Activated B cell treated with CpG ODN at 0.5 μM for 24 hours (primary cell): Measurements from ENCODE around the gene RGS7. TPM values are rescaled to one million over a fixed set of nuclear protein-coding genes. Genes with fewer than 3 reads are reported as not detected.

Experiments
- ATAC-seq: fragments of 200-7000 bp; cut with Tn5 transposase; one replicate; pipeline ENCODE4 v1.10.0; 2021; ENCODE audit warnings: low read depth, mild to moderate bottlenecking, moderate library complexity
- CTCF ChIA-PET: fragments of 350-600 bp; sonication (Branson Sonifier 250); formaldehyde crosslinking; loops from one replicate; lab custom pipeline; 2021; ENCODE audit warnings: antibody characterized with exemption; lab: Charles Lee
- POLR2A ChIA-PET: fragments of 350-600 bp; sonication (Branson Sonifier 250); formaldehyde crosslinking; loops from one replicate; lab custom pipeline; 2021; ENCODE audit warnings: antibody characterized with exemption; lab: Charles Lee
- DNase-seq: peaks from one replicate; pipeline ENCODE4 v3.0.0; 2022
- H3K27ac Mint-ChIP-seq: one replicate; pipeline ENCODE4 v1.8.0; 2020; ENCODE audit warnings: mixed read lengths
- H3K27me3 Mint-ChIP-seq: one replicate; pipeline ENCODE4 v1.8.0; 2021; ENCODE audit warnings: mixed read lengths
- H3K36me3 Mint-ChIP-seq: one replicate; pipeline ENCODE4 v1.8.0; 2021; ENCODE audit warnings: low read depth, mixed read lengths
- H3K4me1 Mint-ChIP-seq: one replicate; pipeline ENCODE4 v1.8.0; 2021; ENCODE audit warnings: mixed read lengths
- H3K4me3 Mint-ChIP-seq: one replicate; pipeline ENCODE4 v1.8.0; 2020; ENCODE audit warnings: mild to moderate bottlenecking, mixed read lengths
- H3K9me3 Mint-ChIP-seq: one replicate; pipeline ENCODE4 v1.8.0; 2020; ENCODE audit warnings: mixed read lengths
- intact Hi-C: fragments of 100-400 bp; cut with micrococcal nuclease; formaldehyde crosslinking; loops from one replicate; pipeline ENCODE4 v1.15.1; 2024
- total RNA-seq: library from RNA; stranded (reverse); gene quantifications from 2 replicates; pipeline ENCODE4 v1.2.3, GENCODE V29; 2022
- TF ChIP-seq, protein P1 (sequence below): fragments of 200-600 bp; IDR thresholded peaks from one replicate; pipeline ENCODE4 v1.8.0; 2022; ENCODE audit warnings: antibody characterized with exemption, mild to moderate bottlenecking

The RGS7 gene
- total RNA-seq, 1 donor from 2014 or later = 0.49 TPM

DNA sequence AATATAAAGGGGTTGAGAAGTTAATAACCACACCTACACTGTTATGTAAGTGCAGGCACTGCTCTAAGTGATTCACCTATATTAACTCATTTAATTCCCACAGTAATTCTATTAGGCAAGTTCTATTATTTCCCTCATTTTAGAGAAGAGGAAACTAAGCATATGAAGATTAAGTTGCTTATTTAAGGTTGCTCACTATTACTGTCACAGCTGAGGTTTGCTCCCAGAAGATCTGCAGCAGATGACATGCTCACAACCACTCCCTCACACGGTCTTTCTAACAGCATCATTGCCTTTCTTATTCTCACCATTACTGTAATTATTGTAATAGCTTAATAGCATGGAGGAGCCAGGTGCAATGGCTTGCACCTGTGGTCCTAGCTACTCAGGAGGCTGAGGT, 548.6 kb downstream of the RGS7 start:
- TF ChIP-seq, protein P1, sequence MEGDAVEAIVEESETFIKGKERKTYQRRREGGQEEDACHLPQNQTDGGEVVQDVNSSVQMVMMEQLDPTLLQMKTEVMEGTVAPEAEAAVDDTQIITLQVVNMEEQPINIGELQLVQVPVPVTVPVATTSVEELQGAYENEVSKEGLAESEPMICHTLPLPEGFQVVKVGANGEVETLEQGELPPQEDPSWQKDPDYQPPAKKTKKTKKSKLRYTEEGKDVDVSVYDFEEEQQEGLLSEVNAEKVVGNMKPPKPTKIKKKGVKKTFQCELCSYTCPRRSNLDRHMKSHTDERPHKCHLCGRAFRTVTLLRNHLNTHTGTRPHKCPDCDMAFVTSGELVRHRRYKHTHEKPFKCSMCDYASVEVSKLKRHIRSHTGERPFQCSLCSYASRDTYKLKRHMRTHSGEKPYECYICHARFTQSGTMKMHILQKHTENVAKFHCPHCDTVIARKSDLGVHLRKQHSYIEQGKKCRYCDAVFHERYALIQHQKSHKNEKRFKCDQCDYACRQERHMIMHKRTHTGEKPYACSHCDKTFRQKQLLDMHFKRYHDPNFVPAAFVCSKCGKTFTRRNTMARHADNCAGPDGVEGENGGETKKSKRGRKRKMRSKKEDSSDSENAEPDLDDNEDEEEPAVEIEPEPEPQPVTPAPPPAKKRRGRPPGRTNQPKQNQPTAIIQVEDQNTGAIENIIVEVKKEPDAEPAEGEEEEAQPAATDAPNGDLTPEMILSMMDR = no peak
- CTCF ChIA-PET = no interaction called here
- no peak for ATAC-seq

DNA sequence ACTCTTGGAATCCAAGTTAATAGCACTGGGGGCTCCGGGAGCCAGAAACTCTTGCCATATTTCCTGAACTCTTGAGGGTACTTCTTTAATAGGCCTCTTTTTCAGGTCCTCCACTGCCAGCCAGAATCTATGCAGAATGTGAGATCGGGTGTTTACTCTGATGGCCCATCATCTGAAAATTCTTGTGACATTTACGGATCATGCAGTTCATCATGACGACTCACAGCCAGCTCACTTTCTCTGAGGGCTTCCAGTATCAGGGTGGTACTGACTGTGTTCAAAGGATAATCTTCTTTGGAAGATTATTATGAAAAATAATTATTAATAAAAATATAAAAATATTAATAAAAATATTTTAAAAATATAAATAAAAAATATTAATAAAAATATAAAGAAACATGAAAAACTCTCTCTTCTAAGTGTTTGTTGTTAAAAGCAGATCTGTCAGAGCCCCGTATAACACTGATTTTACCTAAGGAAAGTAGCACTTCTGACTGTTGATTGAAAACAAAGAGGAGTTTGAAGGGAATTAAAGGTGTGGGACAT, 550.7 kb downstream of the RGS7 start:
- Mint-ChIP-seq H3K4me1 (no peaks in the 10 kb centered on the region), H3K27ac (no peak overlapping the region), H3K9me3 (no peaks in the 10 kb centered on the region), H3K36me3 (no peaks in the 10 kb centered on the region), H3K27me3 (no peaks in the 10 kb centered on the region), H3K4me3 (no peak overlapping the region)
- intact Hi-C loops = no loop called here
- CTCF ChIA-PET = no interaction called here
- ATAC-seq (no peak), DNase-seq (no peak)
- POLR2A ChIA-PET = no interaction called here
- TF ChIP-seq, protein P1 = no peak

More for the DNA sequence above, 548.6 kb downstream of the RGS7 start:
- Mint-ChIP-seq H3K36me3 (no peaks in the 10 kb centered on the region), H3K27me3 (no peaks in the 10 kb centered on the region), H3K4me3 (no peak overlapping the region), H3K27ac (no peak overlapping the region), H3K9me3 (no peaks in the 10 kb centered on the region), H3K4me1 (no peaks in the 10 kb centered on the region)
- no peak for DNase-seq
- intact Hi-C loops = no loop called here
- POLR2A ChIA-PET = no interaction called here

DNA sequence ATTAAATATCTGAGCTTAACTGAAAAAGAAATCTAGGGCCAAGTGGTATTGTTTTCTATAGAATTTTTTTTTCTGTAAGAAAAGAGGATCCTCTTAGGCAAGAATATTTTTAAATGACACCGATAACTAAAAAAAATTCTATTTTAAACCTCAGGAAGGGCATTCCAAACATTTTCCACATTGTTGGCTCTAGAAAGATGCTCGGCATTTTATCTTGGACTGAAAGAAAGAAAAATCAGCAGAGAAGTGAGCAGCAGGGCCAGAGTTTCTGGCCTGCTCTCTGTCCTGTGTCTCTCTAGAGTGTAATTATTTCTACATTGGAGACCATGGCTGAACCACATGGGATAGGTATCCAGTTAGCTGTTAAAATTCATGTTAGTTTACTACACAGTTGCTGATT, 552.5 kb downstream of the RGS7 start:
- POLR2A ChIA-PET = no interaction called here
- Mint-ChIP-seq H3K9me3 (no peaks in the 10 kb centered on the region), H3K27ac (no peak overlapping the region), H3K27me3 (no peaks in the 10 kb centered on the region), H3K4me1 (no peaks in the 10 kb centered on the region), H3K4me3 (no peak overlapping the region), H3K36me3 (no peaks in the 10 kb centered on the region)
- DNase-seq = no peak
- TF ChIP-seq, protein P1 = no peak
- intact Hi-C loops = no loop called here
- CTCF ChIA-PET = no interaction called here
- no peak for ATAC-seq

- Mint-ChIP-seq H3K36me3 (no peaks in the 10 kb centered on the region), H3K9me3 (no peaks in the 10 kb centered on the region), H3K27ac (no peak overlapping the region), H3K4me3 (no peak overlapping the region), H3K4me1 (no peaks in the 10 kb centered on the region), H3K27me3 (no peaks in the 10 kb centered on the region)
- DNase-seq (no peak), ATAC-seq (no peak)
- ChIA-PET POLR2A (no interaction called here), CTCF (no interaction called here)
- TF ChIP-seq, protein P1 = no peak
- intact Hi-C loops = no loop called here
Measured at GRCh38 chr1:240803151-240803550, 553.9 kb downstream of the RGS7 start.

GRCh38 chr1:240802271-240802670, 554.7 kb downstream of the RGS7 start:
- Mint-ChIP-seq H3K27ac (no peak overlapping the region), H3K9me3 (no peaks in the 10 kb centered on the region), H3K4me1 (no peaks in the 10 kb centered on the region), H3K36me3 (no peaks in the 10 kb centered on the region), H3K4me3 (no peak overlapping the region), H3K27me3 (no peaks in the 10 kb centered on the region)
- intact Hi-C loops = no loop called here
- DNase-seq (no peak), ATAC-seq (no peak)
- ChIA-PET CTCF (no interaction called here), POLR2A (no interaction called here)
- TF ChIP-seq, protein P1 = no peak
